DND-41 (cell line): ENCODE results near the gene TNNC1.

Experiments used
- EZH2 ChIP-seq: IDR thresholded peaks from 3 replicates; pipeline ENCODE4 v1.6.1; 2012; ENCODE audit warnings: borderline replicate concordance, low read depth, mild to moderate bottlenecking, moderate library complexity, low read length, inconsistent platforms; ENCODE audit not compliant: severe bottlenecking
- TF ChIP-seq, protein P1 (sequence below): IDR thresholded peaks from 2 replicates; pipeline ENCODE4 v1.5.1; 2012; ENCODE audit warnings: borderline replicate concordance, low read length, moderate library complexity, mild to moderate bottlenecking; ENCODE audit not compliant: poor library complexity, severe bottlenecking; ENCODE audit errors: extremely low read depth

GRCh38 chr3:52469001-52469400 lies 15.2 kb upstream of the TNNC1 start:
- TF ChIP-seq, protein P1, sequence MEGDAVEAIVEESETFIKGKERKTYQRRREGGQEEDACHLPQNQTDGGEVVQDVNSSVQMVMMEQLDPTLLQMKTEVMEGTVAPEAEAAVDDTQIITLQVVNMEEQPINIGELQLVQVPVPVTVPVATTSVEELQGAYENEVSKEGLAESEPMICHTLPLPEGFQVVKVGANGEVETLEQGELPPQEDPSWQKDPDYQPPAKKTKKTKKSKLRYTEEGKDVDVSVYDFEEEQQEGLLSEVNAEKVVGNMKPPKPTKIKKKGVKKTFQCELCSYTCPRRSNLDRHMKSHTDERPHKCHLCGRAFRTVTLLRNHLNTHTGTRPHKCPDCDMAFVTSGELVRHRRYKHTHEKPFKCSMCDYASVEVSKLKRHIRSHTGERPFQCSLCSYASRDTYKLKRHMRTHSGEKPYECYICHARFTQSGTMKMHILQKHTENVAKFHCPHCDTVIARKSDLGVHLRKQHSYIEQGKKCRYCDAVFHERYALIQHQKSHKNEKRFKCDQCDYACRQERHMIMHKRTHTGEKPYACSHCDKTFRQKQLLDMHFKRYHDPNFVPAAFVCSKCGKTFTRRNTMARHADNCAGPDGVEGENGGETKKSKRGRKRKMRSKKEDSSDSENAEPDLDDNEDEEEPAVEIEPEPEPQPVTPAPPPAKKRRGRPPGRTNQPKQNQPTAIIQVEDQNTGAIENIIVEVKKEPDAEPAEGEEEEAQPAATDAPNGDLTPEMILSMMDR, result no peak
- no peak for TF ChIP-seq EZH2
